Measurements from ENCODE around the gene ARAP2. TPM values are rescaled to one million over a fixed set of nuclear protein-coding genes. Genes with fewer than 3 reads are reported as not detected.

The ARAP2 gene
- total RNA-seq, 6 experiments from 2014 or later = 6.4 to 15.4 (median 10.2) TPM

DNA sequence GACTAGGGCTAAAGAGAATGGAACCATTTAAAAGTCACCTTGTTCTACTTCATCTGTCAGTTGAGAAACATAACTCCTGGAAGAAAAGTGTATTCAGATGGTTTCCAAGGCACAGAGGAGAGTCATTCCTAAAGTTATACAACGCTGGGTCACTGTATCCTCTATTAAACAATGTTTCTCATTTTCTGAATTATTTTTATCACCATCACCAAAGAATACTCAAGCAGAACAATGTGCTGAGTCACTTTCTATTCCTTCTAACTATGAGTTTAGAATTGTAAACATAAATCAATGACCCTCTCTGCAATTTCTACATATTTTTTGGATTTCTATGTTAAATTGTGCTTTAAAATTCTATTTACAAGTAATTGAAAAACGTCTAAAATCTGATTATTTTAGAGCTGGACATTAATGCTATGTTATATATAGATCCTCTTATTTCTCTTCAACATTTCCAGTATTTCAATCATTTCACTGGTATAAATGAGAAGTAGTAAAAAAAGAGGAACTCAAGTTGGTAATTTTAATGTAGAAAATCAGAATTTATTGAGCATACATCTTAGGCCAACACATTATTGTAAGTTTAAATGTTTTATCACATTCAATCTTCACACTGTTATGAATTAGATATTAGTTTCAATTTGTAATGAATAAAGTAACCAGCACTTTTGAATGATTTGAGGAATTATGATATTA is 44.6 kb upstream of the ARAP2 start:
- DNase-seq = no peak
- WGBS (ENCODE audit: insufficient coverage, low coverage, low lambda C conversion rate, missing lambda C conversion rate) = 26% methylated on average over 2 of the region's 2 CpGs
- Histone ChIP-seq H3K27me3 (no peaks in the 10 kb centered on the region), H3K9me3 (no peaks in the 10 kb centered on the region), H3K36me3 (no peaks in the 10 kb centered on the region), H3K4me1 (no peaks in the 10 kb centered on the region), H3K4me3 (no peak overlapping the region), H3K27ac (no peak overlapping the region)
- TF ChIP-seq, protein P1, sequence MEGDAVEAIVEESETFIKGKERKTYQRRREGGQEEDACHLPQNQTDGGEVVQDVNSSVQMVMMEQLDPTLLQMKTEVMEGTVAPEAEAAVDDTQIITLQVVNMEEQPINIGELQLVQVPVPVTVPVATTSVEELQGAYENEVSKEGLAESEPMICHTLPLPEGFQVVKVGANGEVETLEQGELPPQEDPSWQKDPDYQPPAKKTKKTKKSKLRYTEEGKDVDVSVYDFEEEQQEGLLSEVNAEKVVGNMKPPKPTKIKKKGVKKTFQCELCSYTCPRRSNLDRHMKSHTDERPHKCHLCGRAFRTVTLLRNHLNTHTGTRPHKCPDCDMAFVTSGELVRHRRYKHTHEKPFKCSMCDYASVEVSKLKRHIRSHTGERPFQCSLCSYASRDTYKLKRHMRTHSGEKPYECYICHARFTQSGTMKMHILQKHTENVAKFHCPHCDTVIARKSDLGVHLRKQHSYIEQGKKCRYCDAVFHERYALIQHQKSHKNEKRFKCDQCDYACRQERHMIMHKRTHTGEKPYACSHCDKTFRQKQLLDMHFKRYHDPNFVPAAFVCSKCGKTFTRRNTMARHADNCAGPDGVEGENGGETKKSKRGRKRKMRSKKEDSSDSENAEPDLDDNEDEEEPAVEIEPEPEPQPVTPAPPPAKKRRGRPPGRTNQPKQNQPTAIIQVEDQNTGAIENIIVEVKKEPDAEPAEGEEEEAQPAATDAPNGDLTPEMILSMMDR (IDR thresholded peaks at IDR 0.05) = no peak
- TF ChIP-seq POLR2A (IDR thresholded peaks at IDR 0.05) = no peak
- no peak for ATAC-seq
- intact Hi-C loops (cut with DNase I) = no loop called here

DNA sequence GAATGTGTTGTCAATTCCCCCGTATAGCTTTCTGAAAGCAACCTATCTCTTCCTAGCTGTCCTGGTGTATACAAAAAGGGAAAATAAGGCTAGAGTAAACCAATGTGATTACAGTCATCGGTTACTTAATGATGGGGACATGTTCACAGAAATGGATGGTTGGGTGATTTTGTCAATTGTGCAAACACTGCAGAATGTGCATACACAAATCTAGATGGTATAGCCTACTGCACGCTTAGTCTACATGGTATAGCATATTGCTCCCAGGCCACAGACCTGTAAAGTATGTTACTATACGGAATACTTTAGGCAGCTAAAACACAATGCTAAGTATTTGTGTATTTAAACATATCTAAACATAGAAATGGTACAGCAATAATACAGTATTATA is 42.2 kb upstream of the ARAP2 start:
- intact Hi-C loops (cut with DNase I) = no loop called here
- WGBS (ENCODE audit: insufficient coverage, low coverage, low lambda C conversion rate, missing lambda C conversion rate) = 72% methylated on average over 4 of the region's 4 CpGs
- ATAC-seq = no peak

GRCh38 chr4:36285784-36286480 is 41.6 kb upstream of the ARAP2 start:
- no peak for DNase-seq
- Histone ChIP-seq H3K4me3 (no peak overlapping the region), H3K27me3 (no peaks in the 10 kb centered on the region), H3K36me3 (no peaks in the 10 kb centered on the region), H3K4me1 (no peaks in the 10 kb centered on the region), H3K9me3 (no peaks in the 10 kb centered on the region), H3K27ac (no peak overlapping the region)
- no peak for TF ChIP-seq POLR2A (IDR thresholded peaks at IDR 0.05)
- TF ChIP-seq, protein P1 (IDR thresholded peaks at IDR 0.05) = no peak
- intact Hi-C loops (cut with DNase I) = no loop called here
- peak; percentile 40 to 59 (median 50) for ATAC-seq
- WGBS (ENCODE audit: insufficient coverage, low coverage, low lambda C conversion rate, missing lambda C conversion rate) = 67% methylated on average over 6 of the region's 6 CpGs

More for the DNA sequence above, 42.2 kb upstream of the ARAP2 start:
- H3K36me3 ChIP-seq = no peaks in the 10 kb centered on the region
- no peak for DNase-seq
- TF ChIP-seq, protein P1 (IDR thresholded peaks at IDR 0.05) = no peak
- no peak for TF ChIP-seq POLR2A (IDR thresholded peaks at IDR 0.05)
- no peak overlapping the region for H3K27ac ChIP-seq
- H3K27me3 ChIP-seq = no peaks in the 10 kb centered on the region
- no peaks in the 10 kb centered on the region for H3K9me3 ChIP-seq
- H3K4me3 ChIP-seq = no peak overlapping the region
- H3K4me1 ChIP-seq = no peaks in the 10 kb centered on the region

- TF ChIP-seq POLR2A (IDR thresholded peaks at IDR 0.05) = no peak
- TF ChIP-seq, protein P1 (IDR thresholded peaks at IDR 0.05) = no peak
- H3K36me3 ChIP-seq = no peaks in the 10 kb centered on the region
- WGBS (ENCODE audit: insufficient coverage, low coverage, low lambda C conversion rate, missing lambda C conversion rate) = 75% methylated on average over 2 of the region's 2 CpGs
- no peak for ATAC-seq
- H3K4me3 ChIP-seq = no peak overlapping the region
- no peak for DNase-seq
- no peaks in the 10 kb centered on the region for H3K27me3 ChIP-seq
- no peak overlapping the region for H3K27ac ChIP-seq
- intact Hi-C loops (cut with DNase I) = no loop called here
- no peaks in the 10 kb centered on the region for H3K4me1 ChIP-seq
- no peaks in the 10 kb centered on the region for H3K9me3 ChIP-seq
These were observed 39.7 kb upstream of the ARAP2 start for GRCh38 chr4:36283912-36284465.
